ENCODE data around the gene GIMAP7. TPM values are rescaled to one million over a fixed set of nuclear protein-coding genes. Genes with fewer than 3 reads are reported as not detected.
"Not testable (repeated sequence)": the region's sequence is repeated elsewhere in the genome, so short reads cannot be mapped to it uniquely, and the experiment has no call there.

The GIMAP7 gene
- total and polyA plus RNA-seq, 9 donors, result 2.3 to 30.3 (median 7.1) TPM

DNA sequence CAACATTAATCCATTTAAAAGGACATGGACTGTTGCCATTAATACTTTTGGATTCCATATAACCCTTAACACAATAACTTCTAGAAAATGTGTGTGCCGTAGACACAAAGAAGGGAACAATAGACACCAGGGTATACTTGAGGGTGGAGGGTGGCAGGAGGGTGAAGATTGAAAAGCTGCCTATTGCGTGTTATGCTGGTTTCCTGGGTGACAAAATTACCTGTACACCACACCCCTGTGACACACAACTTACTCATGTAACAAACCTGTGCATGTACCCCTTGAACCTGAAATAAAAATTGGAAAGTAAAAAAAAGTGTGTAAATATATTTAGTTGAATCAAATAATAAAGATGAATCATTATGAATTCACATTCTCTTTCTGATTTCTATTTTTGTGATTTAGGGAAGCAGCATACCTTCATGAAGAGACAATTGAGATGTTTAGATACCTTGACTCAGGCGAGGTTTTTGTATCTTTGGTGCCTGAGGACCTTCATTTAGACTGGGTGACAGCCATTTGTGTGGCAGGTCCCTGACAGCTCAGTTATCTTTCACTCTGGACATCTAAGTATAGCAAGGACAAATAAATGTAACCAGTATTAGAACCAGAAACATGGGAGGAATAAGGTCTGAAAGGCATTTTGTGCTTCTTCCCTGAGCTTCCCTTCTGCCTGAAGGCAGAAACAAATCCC, 35.5 kb upstream of the GIMAP7 start:
- 72 to 78% (median 74%) methylated on average over 3 of the region's 3 CpGs for WGBS, 3 donors
- DNase-seq, result no peak
- Histone ChIP-seq H3K27me3 (no peaks in the 10 kb centered on the region), H3K9me3 (no peaks in the 10 kb centered on the region), H3K4me3 (no peak overlapping the region), H3K4me1 (ENCODE audit: insufficient read depth) (no peaks in the 10 kb centered on the region), H3K27ac (no peak overlapping the region), H3K36me3 (no peaks in the 10 kb centered on the region)
- intact Hi-C loops (cut with DNase I), result no loop called here
- TF ChIP-seq EP300 (IDR thresholded peaks at IDR 0.05) (no peak), POLR2A (IDR thresholded peaks at IDR 0.05) (no peak)
- TF ChIP-seq, protein P1, sequence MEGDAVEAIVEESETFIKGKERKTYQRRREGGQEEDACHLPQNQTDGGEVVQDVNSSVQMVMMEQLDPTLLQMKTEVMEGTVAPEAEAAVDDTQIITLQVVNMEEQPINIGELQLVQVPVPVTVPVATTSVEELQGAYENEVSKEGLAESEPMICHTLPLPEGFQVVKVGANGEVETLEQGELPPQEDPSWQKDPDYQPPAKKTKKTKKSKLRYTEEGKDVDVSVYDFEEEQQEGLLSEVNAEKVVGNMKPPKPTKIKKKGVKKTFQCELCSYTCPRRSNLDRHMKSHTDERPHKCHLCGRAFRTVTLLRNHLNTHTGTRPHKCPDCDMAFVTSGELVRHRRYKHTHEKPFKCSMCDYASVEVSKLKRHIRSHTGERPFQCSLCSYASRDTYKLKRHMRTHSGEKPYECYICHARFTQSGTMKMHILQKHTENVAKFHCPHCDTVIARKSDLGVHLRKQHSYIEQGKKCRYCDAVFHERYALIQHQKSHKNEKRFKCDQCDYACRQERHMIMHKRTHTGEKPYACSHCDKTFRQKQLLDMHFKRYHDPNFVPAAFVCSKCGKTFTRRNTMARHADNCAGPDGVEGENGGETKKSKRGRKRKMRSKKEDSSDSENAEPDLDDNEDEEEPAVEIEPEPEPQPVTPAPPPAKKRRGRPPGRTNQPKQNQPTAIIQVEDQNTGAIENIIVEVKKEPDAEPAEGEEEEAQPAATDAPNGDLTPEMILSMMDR (IDR thresholded peaks at IDR 0.05), result no peak

DNA sequence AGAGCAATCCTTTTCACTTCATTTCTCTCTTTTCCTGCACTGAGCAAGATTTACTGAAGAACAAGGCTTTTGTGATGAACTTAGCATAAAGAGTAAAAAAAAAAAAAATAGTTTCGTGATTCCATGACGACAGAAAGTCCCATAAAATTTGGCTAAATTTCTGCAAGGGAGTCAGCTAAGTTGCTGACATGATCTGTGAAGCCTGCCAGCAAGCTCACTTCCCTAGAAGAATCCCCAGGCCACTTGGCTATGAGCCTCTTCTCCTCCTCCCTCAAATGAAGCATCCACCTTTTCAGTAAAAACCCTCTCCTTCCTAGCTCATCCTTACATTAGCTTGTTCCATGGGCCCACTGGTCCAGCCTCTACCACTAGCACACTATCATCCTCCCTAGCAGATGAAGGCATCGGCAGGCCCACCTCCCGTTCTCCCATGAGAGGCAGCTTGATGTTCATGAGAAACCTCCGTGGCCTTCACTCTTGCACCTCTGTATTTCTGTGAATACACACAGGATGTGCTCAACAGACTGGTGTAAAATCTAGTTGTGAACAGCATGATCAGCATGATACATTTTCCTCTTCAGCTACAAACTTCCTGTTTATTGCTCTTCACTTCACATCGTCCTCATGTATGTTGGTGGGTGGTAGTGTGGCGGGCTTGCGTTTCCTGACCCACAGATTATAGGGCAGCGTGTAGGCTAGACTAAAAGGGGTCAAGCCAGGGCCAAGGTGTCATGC, 33.3 kb upstream of the GIMAP7 start:
- no peak overlapping the region for H3K27ac ChIP-seq
- intact Hi-C loops (cut with DNase I), result no loop called here
- TF ChIP-seq POLR2A (IDR thresholded peaks at IDR 0.05), result no peak
- TF ChIP-seq EP300 (IDR thresholded peaks at IDR 0.05), result no peak
- TF ChIP-seq, protein P1 (IDR thresholded peaks at IDR 0.05), result no peak
- no peaks in the 10 kb centered on the region for H3K4me1 ChIP-seq (ENCODE audit: insufficient read depth)
- H3K4me3 ChIP-seq, result no peak overlapping the region
- 66 to 81% (median 77%) methylated on average over 9 of the region's 9 CpGs for WGBS, 3 donors
- no peak for DNase-seq
- H3K9me3 ChIP-seq, result no peaks in the 10 kb centered on the region
- no peaks in the 10 kb centered on the region for H3K36me3 ChIP-seq
- no peaks in the 10 kb centered on the region for H3K27me3 ChIP-seq

DNA sequence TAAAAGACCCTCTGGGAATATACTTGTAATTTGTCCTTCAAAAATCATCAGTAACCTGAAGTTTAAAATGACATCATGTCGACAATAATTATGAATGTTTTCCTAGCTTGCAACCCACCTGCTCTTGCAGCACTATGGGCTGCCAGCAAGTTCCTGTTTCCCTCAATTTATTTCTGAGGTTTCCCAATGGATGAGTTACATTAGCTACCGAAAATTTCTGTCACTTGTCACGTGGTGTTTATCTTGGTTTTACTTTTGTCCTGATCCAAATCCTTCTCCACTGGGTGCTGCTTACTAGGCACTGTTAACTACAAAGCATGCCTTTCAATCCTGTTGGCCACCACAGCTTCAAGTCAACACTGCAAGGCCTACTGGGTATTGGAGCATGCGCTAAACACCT, 32.8 kb upstream of the GIMAP7 start:
- Histone ChIP-seq H3K27ac (no peak overlapping the region), H3K27me3 (no peaks in the 10 kb centered on the region), H3K36me3 (no peaks in the 10 kb centered on the region), H3K4me3 (no peak overlapping the region), H3K4me1 (ENCODE audit: insufficient read depth) (no peaks in the 10 kb centered on the region), H3K9me3 (no peaks in the 10 kb centered on the region)
- intact Hi-C loops (cut with DNase I), result no loop called here
- DNase-seq, result no peak
- TF ChIP-seq, protein P1 (IDR thresholded peaks at IDR 0.05), result no peak
- TF ChIP-seq POLR2A (IDR thresholded peaks at IDR 0.05) (no peak), EP300 (IDR thresholded peaks at IDR 0.05) (no peak)
- 84 to 86% (median 85%) methylated on average over 4 of the region's 4 CpGs for WGBS, 3 donors

DNA sequence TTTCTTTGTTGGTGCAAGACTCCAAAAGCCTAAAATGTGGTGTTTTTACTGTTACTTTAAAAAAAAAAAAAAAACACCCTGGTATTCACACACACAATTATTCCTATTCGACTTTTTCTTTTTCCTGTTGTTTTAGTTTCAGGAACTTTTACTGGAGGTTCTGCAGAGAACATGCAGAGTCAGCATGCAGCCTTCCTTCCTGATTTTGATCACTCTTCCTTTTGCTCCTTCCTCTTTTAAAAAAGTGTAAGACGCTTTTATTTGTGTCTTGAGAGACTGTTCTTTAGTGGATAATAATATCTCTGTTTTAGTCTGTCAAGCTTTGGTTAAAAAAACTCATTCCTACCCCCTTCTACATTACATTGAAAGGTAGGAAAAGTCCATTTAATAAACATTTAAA, 31.2 kb upstream of the GIMAP7 start:
- H3K4me1 ChIP-seq (ENCODE audit: insufficient read depth); intact Hi-C loops (cut with DNase I); H3K27me3 ChIP-seq; H3K9me3 ChIP-seq; H3K36me3 ChIP-seq; DNase-seq; H3K27ac ChIP-seq; H3K4me3 ChIP-seq: not testable (repeated sequence)
- WGBS, 3 donors, result 22 to 25% (median 23%) methylated on average over 2 of the region's 2 CpGs

DNA sequence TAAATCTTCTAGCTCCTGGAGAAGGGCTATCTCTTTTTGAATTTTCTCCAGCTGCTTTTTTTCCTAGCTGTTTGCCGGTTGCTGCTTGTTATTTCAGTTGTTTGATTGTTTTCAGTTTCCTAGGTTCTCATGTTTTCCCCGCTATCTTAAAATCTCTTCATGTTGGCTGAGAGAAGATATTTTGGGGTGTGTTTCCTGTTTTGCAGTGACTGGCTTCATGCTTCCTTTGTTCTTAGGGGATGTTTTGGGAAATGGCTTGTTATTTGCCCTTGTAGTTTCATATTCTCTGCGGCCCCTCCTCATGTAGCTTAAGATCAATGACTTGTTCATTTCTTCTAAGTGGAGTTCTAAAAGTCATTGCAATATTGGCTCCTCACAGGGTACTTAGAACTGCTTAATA, 30.6 kb upstream of the GIMAP7 start:
- DNase-seq; H3K36me3 ChIP-seq; H3K4me1 ChIP-seq (ENCODE audit: insufficient read depth); intact Hi-C loops (cut with DNase I); H3K27ac ChIP-seq; H3K27me3 ChIP-seq; H3K4me3 ChIP-seq; H3K9me3 ChIP-seq: not testable (repeated sequence)
- WGBS, 3 donors, result 15 to 28% (median 27%) methylated on average over 3 of the region's 3 CpGs
